ENCODE data around the gene ANKRD13A. TPM values are rescaled to one million over a fixed set of nuclear protein-coding genes. Genes with fewer than 3 reads are reported as not detected.

ANKRD13A gene
- total RNA-seq, 1 donor from 2014 or later = 22.5 TPM

DNA sequence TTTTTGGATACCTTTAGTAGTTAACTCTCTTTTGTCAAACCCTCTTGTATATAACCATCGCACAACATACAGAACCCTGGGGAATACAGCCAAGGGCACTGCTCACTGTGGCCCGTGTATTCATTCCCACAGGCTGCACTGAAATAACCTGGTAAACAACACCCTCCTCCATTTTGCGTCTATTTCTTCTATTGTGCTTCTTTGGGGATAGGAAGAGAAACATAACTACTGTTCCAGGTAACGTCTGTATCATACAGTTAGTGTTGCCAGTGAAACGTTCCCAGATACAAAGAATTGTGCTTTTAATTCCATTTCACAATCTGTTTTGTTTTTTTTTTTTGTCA, 39.5 kb downstream of the ANKRD13A start:
- no peak overlapping the region for H3K4me3 ChIP-seq (ENCODE audit: insufficient read depth, low read depth, low read length)
- Mint-ChIP-seq H3K27ac (ENCODE audit: unreplicated experiment) (peak overlapping the region; percentile 86), H3K4me1 (ENCODE audit: low read depth, unreplicated experiment) (peaks cover 22% of the 10 kb centered on the region), H3K27me3 (ENCODE audit: low read depth, unreplicated experiment) (no peaks in the 10 kb centered on the region), H3K36me3 (ENCODE audit: low read depth, unreplicated experiment) (peaks cover 14% of the 10 kb centered on the region), H3K9me3 (ENCODE audit: unreplicated experiment) (no peaks in the 10 kb centered on the region), H3K4me3 (ENCODE audit: unreplicated experiment) (no peak overlapping the region)
- H3K79me2 ChIP-seq (ENCODE audit: insufficient read depth, low read length) = peaks cover 43% of the 10 kb centered on the region
- no peaks in the 10 kb centered on the region for H3K9me3 ChIP-seq (ENCODE audit: insufficient read depth, low read depth, low read length)
- H2AFZ ChIP-seq (ENCODE audit: low read depth, low read length) = no peak overlapping the region
- H3K9ac ChIP-seq (ENCODE audit: low read length) = peak overlapping the region; percentile 63
- no peak for TF ChIP-seq EZH2 (IDR thresholded peaks at IDR 0.05; ENCODE audit: insufficient read depth, low read length)
- TF ChIP-seq, protein P1, sequence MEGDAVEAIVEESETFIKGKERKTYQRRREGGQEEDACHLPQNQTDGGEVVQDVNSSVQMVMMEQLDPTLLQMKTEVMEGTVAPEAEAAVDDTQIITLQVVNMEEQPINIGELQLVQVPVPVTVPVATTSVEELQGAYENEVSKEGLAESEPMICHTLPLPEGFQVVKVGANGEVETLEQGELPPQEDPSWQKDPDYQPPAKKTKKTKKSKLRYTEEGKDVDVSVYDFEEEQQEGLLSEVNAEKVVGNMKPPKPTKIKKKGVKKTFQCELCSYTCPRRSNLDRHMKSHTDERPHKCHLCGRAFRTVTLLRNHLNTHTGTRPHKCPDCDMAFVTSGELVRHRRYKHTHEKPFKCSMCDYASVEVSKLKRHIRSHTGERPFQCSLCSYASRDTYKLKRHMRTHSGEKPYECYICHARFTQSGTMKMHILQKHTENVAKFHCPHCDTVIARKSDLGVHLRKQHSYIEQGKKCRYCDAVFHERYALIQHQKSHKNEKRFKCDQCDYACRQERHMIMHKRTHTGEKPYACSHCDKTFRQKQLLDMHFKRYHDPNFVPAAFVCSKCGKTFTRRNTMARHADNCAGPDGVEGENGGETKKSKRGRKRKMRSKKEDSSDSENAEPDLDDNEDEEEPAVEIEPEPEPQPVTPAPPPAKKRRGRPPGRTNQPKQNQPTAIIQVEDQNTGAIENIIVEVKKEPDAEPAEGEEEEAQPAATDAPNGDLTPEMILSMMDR (IDR thresholded peaks at IDR 0.05; ENCODE audit: insufficient read depth, low read depth, low read length) = no peak
- H4K20me1 ChIP-seq (ENCODE audit: insufficient read depth, low read length) = peaks cover 34% of the 10 kb centered on the region
- FAIRE-seq (no peak), DNase-seq (ENCODE audit: low read depth) (no peak)
- H3K4me2 ChIP-seq (ENCODE audit: low read length) = peak overlapping the region; percentile 49
- peaks cover 19% of the 10 kb centered on the region for H3K4me1 ChIP-seq (ENCODE audit: insufficient read depth, low read length)
- H3K27me3 ChIP-seq (ENCODE audit: insufficient read depth, low read length) = no peaks in the 10 kb centered on the region
- peak overlapping the region; percentile 86 for H3K27ac ChIP-seq (ENCODE audit: low read depth, low read length)
- H3K36me3 ChIP-seq (ENCODE audit: insufficient read depth, low read length) = peaks cover 34% of the 10 kb centered on the region

DNA sequence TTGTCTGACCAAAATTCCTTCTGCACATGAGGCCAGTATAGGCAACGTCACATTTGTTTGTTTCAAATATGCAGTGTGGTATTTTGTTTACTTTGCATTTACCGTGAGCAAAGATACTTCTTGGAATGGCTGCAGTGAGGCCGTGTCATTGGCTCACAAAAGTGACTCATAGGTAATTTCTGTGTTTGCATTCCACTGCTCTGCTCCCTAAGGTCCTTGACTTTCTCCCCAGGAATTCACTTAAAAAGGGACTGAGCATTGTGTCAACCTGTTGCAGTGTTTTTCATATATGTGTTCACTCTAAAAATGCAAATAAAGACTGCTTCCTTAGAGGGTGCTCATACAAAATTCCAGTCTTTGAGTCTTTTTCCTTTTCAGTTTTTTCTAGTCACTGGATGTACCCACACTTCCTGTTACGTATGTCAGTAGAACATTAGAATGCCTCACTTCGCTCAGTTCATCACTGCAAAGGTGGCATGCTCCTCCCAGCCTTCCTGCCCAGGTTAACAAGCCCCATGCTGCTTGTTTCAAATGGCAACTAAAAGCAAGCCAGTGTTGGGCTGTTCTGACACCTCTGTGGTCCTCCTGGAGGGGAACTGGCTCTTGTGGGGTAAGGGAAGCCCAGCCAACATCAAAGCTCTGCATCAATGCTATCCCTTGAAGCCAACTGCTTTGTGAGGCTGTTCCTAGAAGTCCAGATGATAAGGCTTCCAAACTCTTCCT, 40.0 kb downstream of the ANKRD13A start:
- Mint-ChIP-seq H3K27me3 (ENCODE audit: low read depth, unreplicated experiment) (no peaks in the 10 kb centered on the region), H3K9me3 (ENCODE audit: unreplicated experiment) (no peaks in the 10 kb centered on the region), H3K4me1 (ENCODE audit: low read depth, unreplicated experiment) (peaks cover 22% of the 10 kb centered on the region), H3K36me3 (ENCODE audit: low read depth, unreplicated experiment) (peaks cover 12% of the 10 kb centered on the region), H3K4me3 (ENCODE audit: unreplicated experiment) (peak overlapping the region; percentile 57), H3K27ac (ENCODE audit: unreplicated experiment) (peak overlapping the region; percentile 86)
- peak overlapping the region; percentile 86 for H3K27ac ChIP-seq (ENCODE audit: low read depth, low read length)
- no peaks in the 10 kb centered on the region for H3K9me3 ChIP-seq (ENCODE audit: insufficient read depth, low read depth, low read length)
- TF ChIP-seq, protein P1 (IDR thresholded peaks at IDR 0.05; ENCODE audit: insufficient read depth, low read depth, low read length) = no peak
- TF ChIP-seq EZH2 (IDR thresholded peaks at IDR 0.05; ENCODE audit: insufficient read depth, low read length) = no peak
- H2AFZ ChIP-seq (ENCODE audit: low read depth, low read length) = no peak overlapping the region
- peaks cover 29% of the 10 kb centered on the region for H3K36me3 ChIP-seq (ENCODE audit: insufficient read depth, low read length)
- FAIRE-seq (peak; percentile 96), DNase-seq (ENCODE audit: low read depth) (peak; percentile 94)
- H3K4me2 ChIP-seq (ENCODE audit: low read length) = peak overlapping the region; percentile 49
- peak overlapping the region; percentile 63 for H3K9ac ChIP-seq (ENCODE audit: low read length)
- no peak overlapping the region for H3K4me3 ChIP-seq (ENCODE audit: insufficient read depth, low read depth, low read length)
- peaks cover 19% of the 10 kb centered on the region for H3K4me1 ChIP-seq (ENCODE audit: insufficient read depth, low read length)
- H3K27me3 ChIP-seq (ENCODE audit: insufficient read depth, low read length) = no peaks in the 10 kb centered on the region
- peaks cover 34% of the 10 kb centered on the region for H4K20me1 ChIP-seq (ENCODE audit: insufficient read depth, low read length)
- H3K79me2 ChIP-seq (ENCODE audit: insufficient read depth, low read length) = peaks cover 41% of the 10 kb centered on the region

DNA sequence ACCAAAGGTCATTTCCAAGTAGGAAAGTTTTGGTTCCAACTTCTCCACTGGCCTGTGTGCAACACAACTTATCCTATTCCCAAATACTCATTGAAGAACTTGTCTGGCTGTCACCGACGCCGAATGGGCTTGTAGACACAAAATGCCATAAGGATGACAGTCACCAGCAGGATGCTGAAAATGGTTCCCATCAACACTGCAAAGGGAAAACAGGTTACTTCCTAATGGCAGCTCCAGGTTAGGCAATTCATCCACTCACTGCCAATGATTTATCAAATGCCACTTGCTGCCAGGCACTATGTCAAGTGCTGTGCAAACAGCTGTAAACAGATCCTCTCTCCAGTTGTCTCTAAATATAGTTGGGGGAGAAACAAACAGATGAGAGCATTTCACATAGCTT, 43.0 kb downstream of the ANKRD13A start:
- no peak overlapping the region for H3K4me3 Mint-ChIP-seq (ENCODE audit: unreplicated experiment)
- Histone ChIP-seq H3K4me3 (ENCODE audit: insufficient read depth, low read depth, low read length) (no peak overlapping the region), H3K9me3 (ENCODE audit: insufficient read depth, low read depth, low read length) (no peaks in the 10 kb centered on the region), H3K27me3 (ENCODE audit: insufficient read depth, low read length) (no peaks in the 10 kb centered on the region), H4K20me1 (ENCODE audit: insufficient read depth, low read length) (peaks cover 20% of the 10 kb centered on the region), H3K79me2 (ENCODE audit: insufficient read depth, low read length) (peaks cover 43% of the 10 kb centered on the region), H3K4me1 (ENCODE audit: insufficient read depth, low read length) (peaks cover 22% of the 10 kb centered on the region), H3K9ac (ENCODE audit: low read length) (peak overlapping the region; percentile 49), H2AFZ (ENCODE audit: low read depth, low read length) (no peak overlapping the region), H3K27ac (ENCODE audit: low read depth, low read length) (no peak overlapping the region), H3K36me3 (ENCODE audit: insufficient read depth, low read length) (peaks cover 13% of the 10 kb centered on the region), H3K4me2 (ENCODE audit: low read length) (no peak overlapping the region)
- H3K27me3 Mint-ChIP-seq (ENCODE audit: low read depth, unreplicated experiment) = no peaks in the 10 kb centered on the region
- DNase-seq (ENCODE audit: low read depth) (no peak), FAIRE-seq (no peak)
- H3K4me1 Mint-ChIP-seq (ENCODE audit: low read depth, unreplicated experiment) = peaks cover 26% of the 10 kb centered on the region
- no peaks in the 10 kb centered on the region for H3K9me3 Mint-ChIP-seq (ENCODE audit: unreplicated experiment)
- H3K27ac Mint-ChIP-seq (ENCODE audit: unreplicated experiment) = peak overlapping the region; percentile 34
- H3K36me3 Mint-ChIP-seq (ENCODE audit: low read depth, unreplicated experiment) = peaks cover 3% of the 10 kb centered on the region
- TF ChIP-seq, protein P1 (IDR thresholded peaks at IDR 0.05; ENCODE audit: insufficient read depth, low read depth, low read length) = no peak
- no peak for TF ChIP-seq EZH2 (IDR thresholded peaks at IDR 0.05; ENCODE audit: insufficient read depth, low read length)

All from astrocyte (in vitro differentiated cells and primary cell).